M059J (cell line): ENCODE results near the gene VDR. TPM values are rescaled to one million over a fixed set of nuclear protein-coding genes. Genes with fewer than 3 reads are reported as not detected.

Experiments
- DNase-seq: peaks from one replicate; pipeline ENCODE4 v3.0.0-alpha.2; 2012; ENCODE audit warnings: low read depth
- total RNA-seq: library from RNA; depleted of rRNA; stranded (reverse); fragments of >200 nt; shearing (Covaris generic); gene quantifications from 2 replicates; pipeline ENCODE4 v1.2.3, GENCODE V29; 2014

The VDR gene
- total RNA-seq, 1 experiment from 2014 or later = 9.3 TPM

DNA sequence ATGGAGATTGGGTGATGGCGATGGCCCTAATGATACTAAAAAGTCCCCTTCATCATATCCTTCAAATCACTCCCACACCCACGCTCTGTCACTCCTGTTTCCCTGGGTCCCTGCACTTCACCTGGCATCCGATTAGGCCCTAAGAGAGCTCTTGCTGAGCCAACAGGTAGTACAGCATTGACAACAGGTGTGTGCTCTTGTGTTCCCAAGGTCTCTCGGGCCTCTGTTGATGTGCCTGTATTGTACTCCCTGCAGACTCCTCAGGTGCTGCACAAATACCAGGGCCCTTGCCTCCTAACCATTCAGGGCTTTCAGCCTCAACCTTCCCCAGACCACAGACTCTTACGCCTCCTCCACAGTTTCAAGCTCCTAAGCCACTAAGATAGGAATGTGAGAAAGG is 25.8 kb upstream of the VDR start:
- DNase-seq = no peak

DNA sequence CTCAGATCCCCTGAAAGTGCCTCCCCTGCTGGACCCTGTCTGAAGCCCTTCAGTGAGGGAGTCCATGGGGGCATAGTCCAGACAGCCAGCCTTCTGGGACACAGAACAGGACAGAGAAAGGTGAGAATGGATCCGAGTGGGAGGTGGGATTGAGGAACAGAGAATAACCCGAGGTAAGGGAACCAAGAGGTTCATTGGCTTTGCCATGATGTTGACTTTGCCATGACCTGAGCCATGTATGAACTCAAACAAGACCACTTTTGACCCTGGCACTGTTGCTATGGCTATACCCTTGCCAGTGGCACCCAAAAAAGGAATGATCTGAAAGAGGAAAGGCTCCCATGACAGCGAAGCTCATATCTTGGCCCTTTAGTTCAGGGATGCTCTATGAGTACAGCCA is 22.6 kb upstream of the VDR start:
- DNase-seq = no peak

DNA sequence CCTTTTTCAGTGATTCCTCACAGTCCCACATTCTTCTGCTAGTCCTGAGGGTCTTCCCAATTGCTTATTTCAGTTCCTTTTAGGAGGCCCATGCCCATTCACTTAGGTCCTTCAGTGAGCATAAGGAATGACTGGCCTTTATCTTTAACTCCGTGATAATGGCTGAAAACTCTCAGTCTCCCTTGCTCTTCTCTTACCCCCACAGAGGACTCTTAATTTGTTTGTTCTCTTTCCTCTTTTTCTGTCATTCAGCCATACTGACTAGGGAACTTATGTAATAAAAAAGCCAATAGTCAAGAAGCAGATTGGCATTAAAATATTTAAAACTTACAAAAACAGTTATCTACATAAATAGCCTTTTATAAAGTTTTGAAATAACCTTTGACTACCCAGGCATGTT is 17.1 kb upstream of the VDR start:
- no peak for DNase-seq

DNA sequence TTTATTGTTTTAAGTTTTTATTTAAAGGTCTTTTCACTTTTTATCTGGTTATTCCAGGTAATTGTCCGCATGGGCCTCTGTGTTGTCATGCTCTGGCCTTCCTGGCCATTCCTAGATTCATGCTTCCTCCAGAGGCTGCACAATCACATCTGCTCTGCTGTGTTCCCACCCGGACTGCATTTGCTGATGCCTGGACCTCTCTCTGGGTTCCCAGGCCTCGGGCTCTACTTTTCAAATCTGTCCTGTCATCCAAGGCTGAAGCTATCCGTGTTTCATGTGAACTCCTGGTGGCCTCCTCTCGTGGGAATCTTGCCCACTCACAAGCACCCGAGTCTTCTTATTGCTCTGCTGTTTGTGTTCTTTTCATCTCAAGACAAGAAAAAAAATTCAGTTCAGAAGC is 16.1 kb upstream of the VDR start:
- DNase-seq = no peak

DNA sequence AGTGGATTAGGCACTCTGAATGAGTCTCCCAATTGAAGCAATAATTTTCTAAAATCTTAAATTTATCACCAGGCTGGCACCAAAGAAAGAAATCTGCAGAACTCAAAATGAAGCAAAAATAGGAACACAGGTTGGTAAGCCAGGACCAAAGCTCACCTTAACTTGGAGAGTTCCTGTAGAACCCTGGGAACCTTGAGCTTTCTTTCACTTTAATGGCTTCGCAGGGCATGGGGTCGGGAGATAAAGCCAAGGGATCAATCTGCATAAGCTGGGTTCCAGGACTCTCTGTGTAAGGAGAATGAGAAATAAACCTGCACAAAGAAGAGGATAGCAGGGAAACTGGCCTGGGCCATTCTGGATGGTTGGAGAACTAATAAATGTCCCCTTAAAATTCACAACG is 8.3 kb upstream of the VDR start:
- DNase-seq = no peak

DNA sequence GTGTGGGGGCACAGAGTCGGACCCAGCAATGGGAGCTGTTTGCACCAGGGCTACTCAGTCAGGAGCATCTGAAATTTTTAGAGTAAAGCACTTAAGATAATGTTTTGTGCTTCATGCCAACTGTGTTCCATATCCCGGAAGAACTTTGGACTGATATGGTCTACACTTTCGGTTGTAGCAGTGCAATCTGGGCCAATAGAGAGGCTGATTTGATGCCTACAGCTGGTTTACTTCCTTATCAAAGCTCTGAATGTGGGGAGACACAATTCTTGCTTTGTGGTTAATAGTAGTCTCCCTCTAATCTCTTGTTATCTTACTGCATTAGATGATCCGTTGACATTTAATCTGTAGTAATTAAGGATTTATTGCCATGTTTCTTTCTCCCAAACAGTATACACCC is 7.8 kb upstream of the VDR start:
- no peak for DNase-seq

DNA sequence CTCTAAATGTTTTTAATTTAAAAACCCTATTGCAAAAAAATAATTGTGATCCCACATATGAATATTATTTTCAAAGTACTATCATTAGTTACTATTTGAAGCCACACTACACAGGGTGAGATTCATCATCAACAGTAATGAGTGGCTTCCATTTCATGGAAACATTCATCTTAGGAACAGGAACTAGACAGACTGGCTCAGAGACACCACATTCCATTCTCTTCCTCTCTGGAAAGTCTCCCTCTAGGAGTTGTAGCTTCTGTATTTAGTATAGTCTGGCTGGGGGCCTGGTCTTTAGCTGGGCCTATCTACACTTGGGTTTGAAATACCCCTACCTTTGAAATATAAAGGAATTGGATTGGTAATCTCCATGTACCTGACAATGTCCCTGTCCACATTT is 6.2 kb upstream of the VDR start:
- no peak for DNase-seq

DNA sequence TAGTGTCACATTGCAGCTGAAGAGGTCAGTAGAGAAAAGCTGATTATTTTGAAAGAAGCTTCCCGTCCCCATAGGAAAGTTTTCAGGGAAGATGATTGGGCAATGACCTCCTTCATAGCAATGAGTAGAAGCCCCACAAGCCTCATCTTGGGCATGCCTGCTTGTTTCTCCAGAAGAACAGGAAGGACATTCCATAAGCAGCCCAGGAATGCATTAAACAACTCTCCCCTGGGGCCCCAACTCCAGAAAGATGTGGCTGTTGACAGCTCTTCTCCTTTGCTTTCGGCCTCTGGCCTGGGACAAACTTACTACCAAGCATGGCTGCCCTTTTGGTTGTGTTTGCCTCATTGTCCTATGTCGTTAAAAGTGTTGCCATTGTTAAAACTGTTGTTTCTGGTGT is 5.7 kb upstream of the VDR start:
- DNase-seq = peak; percentile 14

DNA sequence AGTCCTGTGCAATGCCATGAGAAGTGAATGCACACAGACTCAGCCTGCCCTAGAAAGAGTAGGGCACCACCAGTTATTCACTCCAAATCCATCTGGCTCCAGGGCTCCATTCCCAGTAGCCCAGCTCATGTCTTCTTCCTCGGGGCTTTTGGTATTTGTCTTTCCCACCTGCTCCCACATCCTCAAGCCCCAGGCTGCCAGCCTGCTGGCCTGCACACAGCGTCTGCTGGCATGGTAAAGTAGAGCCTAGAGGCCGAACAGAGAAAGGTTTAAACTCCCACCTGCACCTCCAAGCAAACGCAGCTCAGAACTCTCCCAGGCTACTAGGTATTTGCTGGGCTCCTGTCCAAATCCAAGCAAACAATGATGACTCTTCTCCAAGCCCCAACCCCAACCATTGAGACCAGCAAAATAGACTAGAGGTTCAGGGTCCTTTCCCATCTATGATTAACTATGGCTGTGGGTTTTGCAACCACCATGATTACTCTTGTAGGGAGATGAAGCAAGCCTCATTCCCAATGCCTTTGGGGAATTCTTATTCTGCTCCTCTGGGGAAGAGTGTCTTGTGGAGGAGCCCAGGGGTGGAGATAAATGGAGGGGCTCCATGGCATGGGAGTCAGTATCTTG is 5.2 kb upstream of the VDR start:
- no peak for DNase-seq

DNA sequence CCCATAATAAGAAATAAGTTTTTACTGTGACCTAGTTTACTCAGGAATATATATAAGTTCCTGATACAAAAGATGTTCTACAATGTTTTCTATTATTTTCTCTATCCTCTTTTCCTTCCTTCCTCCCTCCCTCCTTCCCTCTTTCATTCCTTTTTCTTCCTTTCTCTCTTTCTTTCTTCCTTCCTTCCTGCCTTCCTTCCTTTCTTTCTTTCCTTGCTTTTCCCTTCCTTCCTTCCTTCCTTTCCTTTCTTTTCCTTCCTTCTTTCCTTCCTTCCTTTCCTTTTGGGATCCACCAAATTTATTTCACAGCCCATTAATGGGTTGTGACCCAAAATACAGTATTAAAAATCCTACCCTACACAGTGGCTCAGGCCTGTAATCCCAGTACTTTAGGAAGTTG is 3.9 kb upstream of the VDR start:
- DNase-seq = no peak

DNA sequence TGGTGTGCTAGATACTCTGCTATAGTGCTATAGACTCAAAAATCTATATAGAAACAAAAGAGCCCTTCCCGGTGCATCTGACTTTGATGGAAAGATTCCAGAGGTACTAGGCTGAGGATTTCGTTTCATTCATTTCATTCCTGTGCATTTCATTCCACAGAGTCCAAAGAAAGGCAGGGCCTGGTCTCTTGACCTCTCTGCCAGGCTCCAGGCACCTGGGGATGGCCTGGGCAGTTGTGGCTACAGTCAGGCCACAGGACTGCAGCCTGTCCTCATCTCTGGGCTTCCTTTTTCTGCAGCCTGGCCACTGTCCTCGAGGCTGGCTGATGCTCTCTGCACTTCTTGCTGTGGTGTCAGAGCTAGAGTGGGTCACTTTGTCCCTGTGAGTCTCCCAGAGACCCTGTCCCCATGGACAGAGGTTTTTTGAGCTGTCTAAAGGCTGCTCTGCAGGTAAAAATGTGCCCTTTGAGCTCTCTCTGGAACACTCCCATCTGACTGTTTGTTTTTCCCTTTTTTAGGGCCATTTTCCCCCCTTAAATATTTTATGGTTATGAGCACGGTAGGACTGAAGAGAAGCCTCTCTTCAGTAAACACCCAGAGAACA is 3.2 kb upstream of the VDR start:
- DNase-seq = no peak

DNA sequence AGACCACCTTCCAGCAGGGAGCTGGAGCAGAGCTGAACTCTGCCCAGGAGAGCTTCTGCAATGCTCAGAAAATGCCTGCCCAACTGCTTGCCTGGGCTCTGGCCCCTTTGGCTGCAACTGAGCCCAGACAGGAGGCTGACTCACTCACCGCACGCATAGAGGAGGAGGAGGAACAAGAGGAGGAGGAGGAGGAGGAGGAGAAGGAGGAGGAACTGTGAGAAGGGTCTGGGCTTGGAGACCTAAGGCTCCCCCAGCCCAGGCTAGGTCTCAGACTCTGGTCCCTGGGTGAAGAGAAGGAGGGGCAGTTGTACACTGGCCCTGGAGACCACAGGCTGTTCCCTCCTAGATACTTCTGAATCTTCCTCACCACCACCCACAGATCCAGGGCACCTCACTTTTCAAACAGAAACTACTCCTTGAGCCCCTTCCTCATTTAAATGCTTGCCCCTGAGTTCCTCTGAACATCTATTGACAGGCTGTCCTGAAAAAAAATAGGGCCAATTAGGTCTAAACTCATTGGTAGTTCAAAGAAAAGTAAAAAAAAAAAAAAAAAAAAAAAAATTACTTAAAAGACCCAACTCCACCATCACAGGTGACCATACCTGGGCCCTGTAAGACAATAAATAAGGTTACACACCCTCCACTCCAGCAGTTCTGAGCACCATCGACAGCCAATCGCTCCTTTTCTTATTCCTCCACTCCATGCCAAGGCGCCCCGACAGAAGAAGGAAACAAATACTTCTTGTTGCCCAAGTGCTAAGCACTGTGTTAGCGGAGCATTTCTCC is 674 bp downstream of the VDR start:
- peak; percentile 84 for DNase-seq

DNA sequence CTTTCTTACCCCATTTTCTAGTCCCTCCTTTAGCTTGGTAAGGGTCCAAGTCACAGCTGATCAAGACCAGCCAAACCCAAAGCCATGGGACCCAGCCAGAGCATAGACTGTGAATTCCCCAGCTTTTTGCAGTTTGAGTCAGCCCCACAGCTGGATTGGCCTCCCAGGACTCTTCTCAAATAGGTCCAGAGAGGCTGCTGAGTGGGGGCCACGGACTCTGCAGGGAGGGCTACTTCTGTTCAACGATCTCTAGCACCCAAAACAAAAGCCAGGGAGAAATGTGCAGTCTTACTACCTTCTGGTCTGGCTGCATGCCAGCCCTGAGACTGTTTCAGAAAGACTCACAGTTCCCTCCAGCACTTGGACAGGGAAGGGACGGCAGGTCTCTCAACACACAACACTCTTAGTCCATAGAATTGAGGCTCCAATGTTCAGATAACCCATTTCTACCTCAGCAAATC is 1.6 kb downstream of the VDR start:
- peak; percentile 74 for DNase-seq

DNA sequence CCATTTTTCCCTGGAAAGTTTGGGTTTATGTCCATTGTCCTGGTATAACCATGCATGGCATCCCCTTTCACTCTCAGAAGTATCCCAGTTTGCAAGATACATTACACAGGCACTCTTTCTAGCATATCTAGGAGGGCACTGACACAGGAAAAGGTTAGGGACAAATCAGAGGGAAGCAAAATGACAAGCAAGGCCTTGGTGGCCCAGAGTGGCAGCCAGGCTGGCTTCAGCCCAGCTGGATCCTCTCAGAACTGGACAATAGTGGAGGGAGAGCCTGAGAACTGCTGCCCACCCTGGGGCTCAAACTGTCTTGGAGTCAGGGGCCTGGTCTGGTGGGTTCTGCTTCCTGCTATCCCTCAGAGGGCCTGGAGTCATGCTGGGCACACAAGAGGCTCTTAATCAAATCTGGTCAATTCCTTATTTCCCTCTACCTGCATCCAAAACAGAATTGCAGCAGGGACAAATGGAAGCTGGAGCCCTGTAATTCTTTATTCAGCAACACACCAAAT is 2.6 kb downstream of the VDR start:
- DNase-seq = no peak

DNA sequence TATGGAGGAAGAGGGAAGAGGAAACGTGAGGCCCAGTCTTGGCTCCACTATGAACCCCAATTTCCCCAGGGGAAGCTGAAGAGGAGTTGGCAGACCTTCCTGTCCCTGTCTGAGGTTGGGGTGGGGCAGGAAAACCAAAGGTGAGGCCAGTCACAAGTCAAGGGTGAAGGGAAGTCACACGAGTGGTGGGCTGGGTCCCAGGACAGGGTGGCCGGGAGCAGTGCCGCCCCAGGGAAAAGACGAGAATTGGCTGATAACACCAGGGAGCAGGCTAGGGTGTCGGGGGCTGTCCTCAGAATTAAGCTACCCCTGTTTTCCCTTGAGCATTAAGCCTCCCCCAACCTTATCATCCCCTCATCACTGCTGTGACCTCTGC is 3.1 kb downstream of the VDR start:
- DNase-seq = no peak

DNA sequence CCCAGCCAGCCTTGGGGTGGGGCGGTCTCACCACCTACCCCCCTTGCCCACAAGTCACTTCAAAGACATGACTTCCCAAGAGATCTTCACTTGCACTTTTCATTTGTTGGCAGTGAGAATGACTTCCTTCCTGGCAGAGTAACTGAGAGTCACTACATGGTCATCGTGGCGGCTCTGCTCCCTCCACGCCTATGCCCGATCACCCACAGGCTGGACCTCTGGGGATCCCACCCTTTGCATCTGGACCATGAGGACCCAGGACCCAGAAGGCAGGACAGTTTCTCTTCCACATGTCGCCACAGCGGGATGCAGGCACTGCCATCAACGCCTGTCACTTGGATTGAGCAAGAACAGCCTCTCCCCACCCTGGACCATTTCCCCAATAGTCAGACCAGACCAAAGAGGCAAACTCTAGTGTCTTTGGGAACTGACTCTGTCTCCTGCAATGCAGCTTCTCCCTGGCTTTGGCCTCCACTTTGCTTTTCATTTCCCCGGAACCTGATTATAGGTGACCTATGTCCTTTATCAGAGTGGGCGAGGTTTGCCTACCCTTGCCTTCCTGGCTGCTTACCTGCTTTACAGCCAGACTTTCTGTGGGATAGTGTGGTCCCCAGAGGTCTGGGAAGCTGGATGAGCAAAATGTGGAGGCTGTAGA is 3.6 kb downstream of the VDR start:
- no peak for DNase-seq

DNA sequence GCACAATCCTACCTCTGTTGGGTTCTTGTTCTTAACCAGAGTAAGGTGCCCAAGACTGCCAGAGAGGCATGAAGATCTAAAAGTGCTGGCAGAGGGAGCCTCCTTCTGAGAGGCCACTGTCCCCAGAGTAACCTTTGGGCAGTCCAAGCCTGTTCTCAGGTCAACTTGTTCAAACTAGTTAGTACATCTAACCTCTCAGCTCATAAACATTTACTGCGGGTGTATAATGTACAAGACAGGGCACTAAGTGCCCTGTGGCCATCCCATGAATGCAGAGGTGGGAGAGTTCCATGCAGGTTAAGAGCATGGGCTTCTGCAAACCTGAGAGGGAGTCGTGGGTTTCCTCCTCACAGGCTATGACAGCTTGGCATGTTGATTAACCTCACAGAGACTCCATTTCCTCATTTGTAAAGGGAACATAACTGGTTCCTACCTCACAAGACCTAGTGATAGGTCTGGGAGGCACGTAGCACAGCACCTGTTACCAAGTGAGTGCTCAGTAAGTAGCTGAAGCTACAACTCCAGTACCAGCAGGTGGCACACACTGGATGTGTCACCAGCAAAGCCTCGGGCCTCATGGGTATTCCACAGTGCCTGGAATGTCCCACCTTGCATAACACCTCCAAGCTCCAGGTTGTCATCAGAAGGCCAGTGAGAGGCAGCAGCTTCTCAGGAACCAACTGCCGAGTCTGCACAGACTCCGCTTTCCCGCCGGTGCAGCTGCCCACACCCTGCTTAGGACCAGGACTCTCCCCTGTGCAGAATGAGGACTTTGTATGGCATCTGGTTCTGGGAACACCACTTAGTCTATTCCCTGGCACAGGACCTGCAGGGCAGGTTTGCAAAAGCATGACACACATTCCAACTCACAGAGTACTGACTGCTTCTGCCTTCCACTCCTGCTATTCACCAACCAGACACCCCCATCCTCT is 4.4 kb downstream of the VDR start:
- peak; percentile 31 for DNase-seq

DNA sequence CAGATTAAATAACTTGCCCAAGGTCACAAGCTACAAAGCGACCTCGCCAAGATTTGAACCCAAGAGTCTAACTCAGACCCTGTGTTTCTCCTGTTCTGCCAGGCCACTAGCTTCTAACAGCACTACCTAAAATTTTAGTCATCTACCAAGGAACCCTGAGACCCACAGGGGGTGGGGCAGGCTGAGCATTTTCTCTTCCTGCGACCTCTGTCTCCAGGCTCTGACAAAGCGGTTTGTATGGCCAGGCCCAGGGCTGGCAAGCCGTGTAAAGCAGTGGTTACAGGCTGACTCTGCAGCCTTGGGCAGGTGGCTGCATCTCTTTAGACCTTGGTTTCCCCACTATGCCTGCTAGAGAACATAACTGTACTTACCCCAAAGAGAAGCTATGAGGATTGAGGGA is 5.3 kb downstream of the VDR start:
- no peak for DNase-seq

DNA sequence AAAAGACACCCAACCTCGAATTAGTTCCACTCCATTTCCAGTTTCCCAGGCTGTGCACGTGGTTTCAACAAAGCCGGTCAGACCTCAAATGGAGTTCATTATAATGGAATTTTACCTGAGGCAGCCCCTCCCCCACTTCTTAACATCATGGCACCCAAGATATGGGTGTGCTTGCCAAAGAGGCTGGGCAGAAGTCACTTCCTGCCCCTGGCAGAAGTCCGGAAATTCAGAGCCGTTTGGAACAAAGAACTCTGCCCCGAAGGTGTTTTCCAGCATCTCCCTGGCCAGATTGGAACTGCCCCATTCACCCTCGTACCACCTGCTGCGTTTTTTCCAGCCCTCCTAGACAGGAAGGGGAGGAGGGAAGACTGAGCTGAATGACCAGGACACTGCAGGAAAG is 8.2 kb downstream of the VDR start:
- DNase-seq = peak; percentile 96

DNA sequence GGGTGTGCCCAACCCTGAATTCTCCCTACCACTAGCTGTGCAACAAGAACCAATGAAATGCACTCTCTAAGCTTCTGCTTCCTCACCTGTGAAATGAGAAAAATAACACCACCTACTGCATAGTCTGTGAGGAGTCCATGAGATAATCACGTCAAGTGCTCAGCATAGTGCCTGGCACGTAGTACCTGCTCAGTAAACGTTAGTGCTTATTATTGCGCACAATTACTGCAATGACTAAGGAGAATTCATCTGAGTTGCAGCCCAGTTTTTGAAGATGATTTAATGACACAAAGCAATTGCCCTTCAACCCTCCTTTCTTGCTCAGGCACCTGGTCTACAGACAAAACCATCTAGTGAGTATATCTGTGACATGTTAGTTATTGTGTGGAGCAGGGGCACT is 8.8 kb downstream of the VDR start:
- no peak for DNase-seq

DNA sequence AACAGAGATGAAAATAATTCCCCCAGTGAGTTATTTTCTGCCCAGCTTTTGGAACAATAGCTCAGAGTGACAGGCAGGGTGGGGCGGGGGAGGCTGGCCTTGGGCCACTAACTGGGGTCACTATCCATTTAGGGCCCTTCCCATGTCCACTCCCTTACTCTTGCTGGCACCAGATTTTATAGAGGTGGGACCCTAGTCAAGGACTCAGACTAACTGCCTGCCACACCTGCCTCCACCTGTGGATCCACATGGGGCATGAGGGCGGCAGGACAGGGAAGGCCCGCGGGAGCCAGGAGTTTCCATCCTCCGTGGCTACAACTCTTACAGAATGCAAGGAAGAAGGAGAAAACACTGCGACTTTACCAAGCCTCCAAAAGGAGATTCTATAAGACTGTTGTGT is 10.1 kb downstream of the VDR start:
- DNase-seq = no peak
